ENCODE results near the gene FILIP1.

The FILIP1 gene

GRCh38 chr6:75282706-75283105, 210.9 kb downstream of the FILIP1 start:
- no peak overlapping the region for H3K27ac ChIP-seq
- no peak for TF ChIP-seq CTCF (conservative IDR thresholded peaks at IDR 0.05)
- TF ChIP-seq ZFX (IDR thresholded peaks at IDR 0.05), result no peak

GRCh38 chr6:75281653-75282052, 211.9 kb downstream of the FILIP1 start:
- TF ChIP-seq CTCF (conservative IDR thresholded peaks at IDR 0.05) (no peak), ZFX (IDR thresholded peaks at IDR 0.05) (no peak)
- H3K27ac ChIP-seq, result no peak overlapping the region

GRCh38 chr6:75280131-75280855, 213.3 kb downstream of the FILIP1 start:
- H3K27ac ChIP-seq, result no peak overlapping the region
- TF ChIP-seq ZFX (IDR thresholded peaks at IDR 0.05) (no peak), CTCF (conservative IDR thresholded peaks at IDR 0.05) (no peak)

- TF ChIP-seq CTCF (conservative IDR thresholded peaks at IDR 0.05) (no peak), ZFX (IDR thresholded peaks at IDR 0.05) (no peak)
- H3K27ac ChIP-seq, result no peak overlapping the region
Observed at GRCh38 chr6:75279418-75279817, 214.2 kb downstream of the FILIP1 start.

GRCh38 chr6:75278474-75279077, 215.0 kb downstream of the FILIP1 start:
- H3K27ac ChIP-seq, result no peak overlapping the region
- TF ChIP-seq ZFX (IDR thresholded peaks at IDR 0.05) (no peak), CTCF (conservative IDR thresholded peaks at IDR 0.05) (no peak)

GRCh38 chr6:75275067-75275466, 218.5 kb downstream of the FILIP1 start:
- TF ChIP-seq ZFX (IDR thresholded peaks at IDR 0.05) (no peak), CTCF (conservative IDR thresholded peaks at IDR 0.05) (no peak)
- no peak overlapping the region for H3K27ac ChIP-seq

GRCh38 chr6:75273009-75273408, 220.6 kb downstream of the FILIP1 start:
- H3K27ac ChIP-seq, result no peak overlapping the region
- TF ChIP-seq CTCF (conservative IDR thresholded peaks at IDR 0.05) (no peak), ZFX (IDR thresholded peaks at IDR 0.05) (no peak)
